Retinal pigment epithelial cell (primary cell): ENCODE data around the gene SCYL1.

Experiments used
- DNase-seq: peaks from one replicate; pipeline ENCODE4 v3.0.0-alpha.2; 2010; ENCODE audit warnings: low read depth
- H3K4me3 ChIP-seq: 2 replicates; pipeline ENCODE4 v1.5.1; 2011; ENCODE audit warnings: mild to moderate bottlenecking, low read length, control low read depth, moderate library complexity
- TF ChIP-seq, protein P1 (sequence below): conservative IDR thresholded peaks from 2 replicates; pipeline ENCODE4 v1.5.1; 2011; ENCODE audit warnings: low read depth, low read length, control low read depth, inconsistent platforms

Gene SCYL1

DNA sequence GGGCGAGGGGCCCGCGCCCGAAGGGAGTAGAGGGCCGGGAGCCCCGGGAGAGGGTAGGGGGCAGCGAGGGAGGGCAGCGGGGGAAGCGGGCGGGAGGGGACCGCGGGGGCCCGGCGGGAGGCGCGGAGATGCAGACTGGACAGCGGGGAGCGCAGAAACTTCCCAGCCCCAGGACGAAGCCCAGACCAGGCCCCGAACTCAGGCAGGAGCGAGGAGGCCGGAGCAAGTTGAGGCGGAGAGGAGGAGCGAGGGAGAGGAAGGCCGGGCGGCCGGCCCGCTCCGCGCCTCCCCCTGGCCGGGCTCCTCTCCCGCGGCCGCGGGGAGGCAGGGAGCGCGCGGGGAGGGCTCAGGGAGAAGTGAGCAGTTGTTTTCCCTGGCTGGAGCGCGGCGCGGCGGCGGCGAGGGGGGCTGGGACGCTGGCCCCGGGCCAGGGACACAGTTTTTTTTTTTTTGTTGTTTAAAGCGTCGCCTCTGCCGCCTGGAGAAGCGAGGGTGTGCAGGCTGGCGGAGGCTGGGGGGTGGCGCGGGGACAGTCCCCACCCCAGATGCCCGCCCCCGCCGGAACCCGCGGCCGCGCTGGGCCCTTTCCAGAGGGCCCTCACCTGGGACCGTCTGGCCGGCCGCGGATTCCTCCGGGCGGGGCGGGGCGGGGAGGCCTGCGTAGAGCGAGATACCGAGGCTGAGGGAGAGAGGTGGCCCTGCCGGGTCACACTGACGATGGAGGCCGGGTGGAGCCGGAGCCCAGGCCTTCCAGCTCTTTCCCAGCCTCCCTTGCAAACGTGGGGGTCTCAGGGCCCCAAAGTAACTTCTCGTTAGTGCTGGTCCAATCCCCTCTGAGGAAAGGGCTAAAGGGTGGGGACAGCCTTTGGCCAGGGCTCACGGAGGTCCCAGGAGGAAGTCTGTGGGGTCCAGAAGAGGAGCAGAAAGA lies 33.4 kb downstream of the SCYL1 start, which contains the start of gene LTBP3:
Gene LTBP3, minus strand, starts transcription at position 358 of the 928 bp plus-strand sequence. CDS start 400 bp downstream, outside the sequence.
- peak within 1 kb of the TSS; percentile 68 for H3K4me3 ChIP-seq
- DNase-seq: no peak
- TF ChIP-seq, protein P1, sequence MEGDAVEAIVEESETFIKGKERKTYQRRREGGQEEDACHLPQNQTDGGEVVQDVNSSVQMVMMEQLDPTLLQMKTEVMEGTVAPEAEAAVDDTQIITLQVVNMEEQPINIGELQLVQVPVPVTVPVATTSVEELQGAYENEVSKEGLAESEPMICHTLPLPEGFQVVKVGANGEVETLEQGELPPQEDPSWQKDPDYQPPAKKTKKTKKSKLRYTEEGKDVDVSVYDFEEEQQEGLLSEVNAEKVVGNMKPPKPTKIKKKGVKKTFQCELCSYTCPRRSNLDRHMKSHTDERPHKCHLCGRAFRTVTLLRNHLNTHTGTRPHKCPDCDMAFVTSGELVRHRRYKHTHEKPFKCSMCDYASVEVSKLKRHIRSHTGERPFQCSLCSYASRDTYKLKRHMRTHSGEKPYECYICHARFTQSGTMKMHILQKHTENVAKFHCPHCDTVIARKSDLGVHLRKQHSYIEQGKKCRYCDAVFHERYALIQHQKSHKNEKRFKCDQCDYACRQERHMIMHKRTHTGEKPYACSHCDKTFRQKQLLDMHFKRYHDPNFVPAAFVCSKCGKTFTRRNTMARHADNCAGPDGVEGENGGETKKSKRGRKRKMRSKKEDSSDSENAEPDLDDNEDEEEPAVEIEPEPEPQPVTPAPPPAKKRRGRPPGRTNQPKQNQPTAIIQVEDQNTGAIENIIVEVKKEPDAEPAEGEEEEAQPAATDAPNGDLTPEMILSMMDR: no peak

DNA sequence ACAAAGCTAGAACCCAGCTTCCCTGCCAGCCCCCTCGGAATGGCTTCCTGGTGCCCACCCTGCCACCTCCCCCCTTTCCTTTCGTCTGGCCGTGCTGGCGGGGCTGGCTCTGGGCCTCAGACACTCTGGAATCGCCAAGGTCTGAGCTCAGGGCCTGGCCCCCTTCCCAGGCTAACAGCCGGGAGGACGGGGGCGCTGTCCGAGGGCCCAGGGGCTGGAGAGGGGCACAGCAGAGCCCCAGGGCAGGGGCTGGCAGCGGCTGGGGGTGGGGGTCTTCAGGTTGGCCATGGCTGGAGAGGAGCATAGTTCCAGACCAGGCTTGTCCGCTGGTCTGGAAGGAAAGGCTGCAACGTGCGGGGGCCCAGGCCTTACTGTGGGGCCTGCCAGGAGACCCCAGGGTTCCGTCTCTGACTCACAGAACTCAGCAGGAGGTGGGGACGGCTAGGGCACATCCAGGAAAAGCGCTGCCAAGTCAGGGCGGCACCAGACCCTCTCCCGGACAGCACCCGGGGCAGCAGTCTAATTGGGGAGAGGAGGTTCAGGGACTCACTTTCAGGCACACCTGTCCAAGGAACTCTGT lies 34.1 kb downstream of the SCYL1 start:
- peak overlapping the region; percentile 29 for H3K4me3 ChIP-seq
- TF ChIP-seq, protein P1: peak; percentile 28
- no peak for DNase-seq

DNA sequence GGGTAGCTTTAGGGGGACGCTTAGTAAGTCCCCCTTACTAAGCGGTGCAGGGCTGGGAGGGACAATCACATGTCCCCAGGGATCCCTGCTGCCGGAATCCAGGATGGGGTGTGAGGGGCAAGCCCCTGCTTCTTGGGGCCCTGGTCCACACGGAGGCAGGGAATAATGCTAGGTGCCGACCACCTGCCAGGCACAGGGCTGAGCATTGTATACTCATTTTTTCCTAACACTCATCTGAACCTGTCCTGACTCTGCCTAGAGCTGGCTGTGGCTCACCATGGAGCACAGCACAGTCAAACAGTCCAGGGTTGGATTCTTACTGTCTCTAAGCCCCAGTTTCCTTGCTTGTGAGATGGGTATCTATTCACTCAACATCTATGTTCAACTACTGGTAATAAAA lies 34.7 kb downstream of the SCYL1 start:
- TF ChIP-seq, protein P1: no peak
- no peak for DNase-seq
- no peak overlapping the region for H3K4me3 ChIP-seq

DNA sequence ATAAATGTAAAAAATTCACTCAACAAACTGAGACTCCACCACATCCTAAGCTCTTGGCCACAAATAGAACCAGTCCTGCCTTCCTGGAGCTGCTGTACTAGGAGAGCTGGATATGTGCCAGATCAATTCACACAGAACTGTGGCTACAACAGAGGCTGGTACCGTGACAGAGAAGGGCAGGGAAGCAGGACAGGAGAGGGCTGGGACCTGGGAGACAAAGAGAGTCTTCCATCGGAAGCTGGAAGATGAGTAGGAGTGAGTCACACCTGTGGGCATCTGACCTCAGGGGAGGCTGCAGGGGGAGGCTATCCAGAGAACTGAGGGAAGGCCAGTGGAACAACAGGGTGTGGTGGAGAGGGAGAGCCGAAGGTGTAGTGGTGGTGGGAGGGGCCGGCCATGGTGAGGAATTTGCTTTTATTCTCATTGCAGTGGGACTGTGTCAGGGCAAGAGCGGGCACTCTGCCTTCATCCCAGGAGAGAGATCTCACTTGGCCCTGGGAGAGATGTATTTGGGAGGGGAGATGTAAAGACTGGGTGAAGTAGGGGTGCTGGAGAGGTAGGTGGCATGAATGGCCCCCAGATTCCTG lies 35.2 kb downstream of the SCYL1 start:
- DNase-seq: no peak
- no peak overlapping the region for H3K4me3 ChIP-seq
- TF ChIP-seq, protein P1: no peak

DNA sequence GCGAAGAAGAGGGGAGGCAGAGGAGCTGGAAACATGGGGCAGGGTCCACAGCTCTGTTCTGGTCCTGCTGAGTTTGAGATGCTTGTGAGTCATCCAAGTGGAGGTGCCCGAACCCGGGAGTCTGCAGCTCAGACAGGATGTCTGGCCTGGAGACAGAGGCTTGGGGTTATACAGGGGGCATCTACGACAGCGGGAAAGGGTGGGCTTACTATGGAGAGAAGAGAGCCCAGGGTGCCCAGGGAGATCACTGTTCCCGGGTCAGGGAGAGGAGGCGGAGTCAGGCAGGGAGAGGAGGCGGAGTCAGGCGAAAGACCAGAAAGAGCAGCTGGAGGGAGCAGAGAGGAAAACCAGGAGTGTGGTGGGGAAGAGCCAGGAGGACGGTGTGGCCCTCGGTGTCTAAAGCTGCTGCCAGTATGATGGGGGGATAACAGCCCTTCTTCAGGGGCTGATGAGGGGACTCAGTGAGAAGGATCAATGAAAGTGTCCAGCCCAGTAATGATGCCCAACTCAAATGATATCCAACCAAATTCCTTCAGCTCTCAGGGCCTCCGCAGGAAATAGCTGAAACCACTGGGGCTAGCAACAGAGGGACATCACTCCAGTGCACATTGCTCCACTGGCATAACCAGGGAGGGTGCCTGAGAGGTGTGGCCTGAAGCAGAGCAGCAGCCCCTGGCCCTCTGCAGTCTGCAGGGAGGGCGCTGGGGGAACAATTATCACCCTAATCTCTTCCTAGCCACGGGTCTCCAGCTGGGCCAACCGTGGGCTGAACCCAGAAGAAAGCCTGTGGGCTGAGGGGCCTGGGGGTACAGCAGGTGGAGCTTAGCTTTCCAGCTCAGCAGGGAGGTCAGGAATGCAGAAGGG lies 35.9 kb downstream of the SCYL1 start:
- TF ChIP-seq, protein P1: no peak
- DNase-seq: peak; percentile 71
- H3K4me3 ChIP-seq: no peak overlapping the region

DNA sequence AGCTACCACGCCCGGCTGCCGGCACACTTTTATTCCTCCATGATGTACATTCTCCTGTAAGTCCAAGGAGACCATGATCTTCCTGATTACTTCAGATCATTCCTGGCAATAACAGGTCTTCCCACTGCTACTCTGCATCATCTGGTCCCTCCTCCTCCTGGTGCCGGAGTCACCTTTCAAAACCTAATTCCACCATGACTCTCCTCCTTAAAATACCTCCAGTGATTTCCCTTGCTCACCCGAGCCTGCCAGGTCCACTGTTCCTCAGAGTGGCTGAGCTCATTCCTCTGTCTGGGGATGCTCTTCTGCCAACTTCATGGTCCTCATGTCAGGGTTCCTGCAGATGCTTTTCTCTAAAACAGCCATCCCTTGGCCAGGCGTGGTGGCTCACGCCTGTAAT lies 37.1 kb downstream of the SCYL1 start:
- DNase-seq: no peak
- TF ChIP-seq, protein P1: no peak
- H3K4me3 ChIP-seq: no peak overlapping the region
